ENCODE measurements around the gene HABP2. TPM values are rescaled to one million over a fixed set of nuclear protein-coding genes. Genes with fewer than 3 reads are reported as not detected.

Gene HABP2
- total and polyA plus RNA-seq, 9 of the 15 experiments (the other 6 are each of a cell fraction or from before 2014, with no cell fraction given), result 0.09 TPM; not detected in 8

DNA sequence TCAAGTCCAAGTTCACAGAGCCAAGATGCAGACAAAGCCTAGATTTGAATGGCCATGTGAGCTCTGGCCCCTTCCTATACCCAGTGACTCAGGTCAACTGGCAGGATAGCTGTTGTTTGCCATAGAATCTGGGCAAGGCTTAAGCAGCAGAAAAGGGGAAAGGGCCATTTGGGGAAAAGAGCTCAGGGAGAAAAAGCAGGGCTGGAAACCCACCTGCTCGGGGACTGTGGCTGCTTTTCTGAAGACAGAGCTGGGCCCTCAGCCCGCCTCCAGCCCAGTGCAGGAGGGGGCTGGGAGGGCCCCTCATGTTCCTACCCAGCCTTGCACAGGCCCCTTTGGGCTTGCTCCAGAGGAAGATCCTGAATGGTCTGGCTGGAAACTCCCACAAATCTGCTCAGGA, 32.6 kb upstream of the HABP2 start:
- no peak for ATAC-seq
- no peak overlapping the region for H3K9ac ChIP-seq (ENCODE audit: insufficient read depth in 1 of 2, low read depth in 2 of 2, low read length in 2 of 2)
- H3K27ac ChIP-seq (ENCODE audit: extremely low read depth, low read depth, low read length), result no peak overlapping the region
- H2AFZ ChIP-seq (ENCODE audit: low read depth, low read length), result no peak overlapping the region
- CTCF ChIA-PET (ENCODE audit: low intra/inter-chr PET ratio), result no interaction called here
- H3K4me1 ChIP-seq (replicated peaks in 1 of 2; ENCODE audit: control insufficient read depth in 2 of 2, insufficient read depth in 2 of 2, low read length in 2 of 2), result no peaks in the 10 kb centered on the region
- peaks cover 0 to 8% of the 10 kb centered on the region in 2 experiments; a peak in 2 of 5 replicates for H3K27me3 ChIP-seq (ENCODE audit: control insufficient read depth in 2 of 2, insufficient read depth in 2 of 2, low read length in 2 of 2)
- H3K4me3 ChIP-seq, result no peak overlapping the region
- FAIRE-seq, result no peak
- in situ Hi-C loops (cut with MboI), result no loop called here
- H3K9me1 ChIP-seq (ENCODE audit: control insufficient read depth, insufficient read depth, low read length), result no peaks in the 10 kb centered on the region
- H4K20me1 ChIP-seq (replicated peaks; ENCODE audit: control insufficient read depth, insufficient read depth, low read length), result 0 out of 2 replicates have a peak, but pooled peaks cover 2% of the 10 kb centered on the region
- H3K9me3 ChIP-seq (replicated peaks; ENCODE audit: control insufficient read depth, insufficient read depth, low read depth, low read length), result no peaks in the 10 kb centered on the region
- H3K36me3 ChIP-seq (ENCODE audit: control insufficient read depth, insufficient read depth, low read length), result no peaks in the 10 kb centered on the region
- no peak for DNase-seq (ENCODE audit: extremely low read depth in 1 of 4, low spot score in 3 of 4)
- TF ChIP-seq GABPB1 (CRISPR knock-in tag; IDR thresholded peaks at IDR 0.05), result no peak
- no peak overlapping the region for H3K4me2 ChIP-seq (ENCODE audit: insufficient read depth, low read length)
- BruUV-seq (replicated peaks), result no TSS peak
- POLR2A ChIA-PET, result interaction anchor here (0.8 kb wide), 1 partner anchor 825 kb away, joined by 3 read pairs; no protein-coding TSS in a partner anchor
- intact Hi-C loops (cut with micrococcal nuclease), result loop anchor here (5.0 kb wide), 1 partner anchor 68 kb away; no protein-coding TSS in a partner anchor
- 0% methylated on average over 1 of the region's 2 CpGs for WGBS (ENCODE audit: insufficient coverage, low coverage, missing lambda C conversion rate)
- no peaks in the 10 kb centered on the region for H3K79me2 ChIP-seq (ENCODE audit: control insufficient read depth, insufficient read depth, low read length)

DNA sequence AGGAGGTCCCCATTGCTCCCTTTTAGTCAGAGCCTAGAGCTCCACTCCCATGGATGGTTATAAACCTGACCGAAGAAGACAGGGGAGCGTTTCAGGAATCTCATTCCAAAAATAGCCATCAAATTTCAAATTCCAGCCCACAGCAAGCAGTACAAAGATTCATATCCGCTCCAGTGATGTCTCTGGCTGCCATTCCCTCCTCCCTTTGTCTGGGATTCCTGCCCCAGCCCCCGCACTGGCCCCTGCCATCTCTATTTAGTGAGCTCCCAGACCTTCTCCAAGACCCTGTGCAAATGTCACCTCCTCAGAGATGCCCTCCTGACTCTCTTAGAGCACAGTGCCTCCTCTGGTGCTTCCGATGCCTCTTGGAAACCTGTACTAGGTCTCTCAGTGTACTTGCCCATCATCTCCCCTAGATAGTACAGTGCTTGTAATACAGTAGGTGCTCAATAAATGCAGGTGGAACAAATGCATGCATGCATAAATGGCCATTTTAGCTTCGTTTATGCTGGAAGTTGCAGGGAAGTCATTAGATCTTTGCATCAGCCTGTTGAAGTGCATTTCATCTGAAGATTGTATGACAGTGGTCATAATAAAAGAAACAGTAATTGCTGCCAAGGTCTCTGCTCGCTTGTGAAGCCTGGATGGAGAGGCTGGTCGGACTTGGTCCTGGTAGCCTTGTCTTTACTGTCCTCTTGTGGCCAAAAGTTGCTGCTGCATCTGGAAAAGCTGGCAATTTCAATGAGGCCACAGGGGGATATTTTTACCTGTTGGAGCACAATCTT, 32.0 kb upstream of the HABP2 start:
- Histone ChIP-seq H3K79me2 (ENCODE audit: control insufficient read depth, insufficient read depth, low read length) (no peaks in the 10 kb centered on the region), H3K27ac (ENCODE audit: extremely low read depth, low read depth, low read length) (no peak overlapping the region), H3K4me1 (replicated peaks in 1 of 2; ENCODE audit: control insufficient read depth in 2 of 2, insufficient read depth in 2 of 2, low read length in 2 of 2) (no peaks in the 10 kb centered on the region), H3K4me3 (no peak overlapping the region), H3K27me3 (ENCODE audit: control insufficient read depth in 2 of 2, insufficient read depth in 2 of 2, low read length in 2 of 2) (peaks cover 0 to 8% of the 10 kb centered on the region in 2 experiments; a peak in 2 of 5 replicates), H3K36me3 (ENCODE audit: control insufficient read depth, insufficient read depth, low read length) (no peaks in the 10 kb centered on the region), H3K4me2 (ENCODE audit: insufficient read depth, low read length) (no peak overlapping the region), H4K20me1 (replicated peaks; ENCODE audit: control insufficient read depth, insufficient read depth, low read length) (0 out of 2 replicates have a peak, but pooled peaks cover 2% of the 10 kb centered on the region), H3K9me1 (ENCODE audit: control insufficient read depth, insufficient read depth, low read length) (no peaks in the 10 kb centered on the region), H3K9me3 (replicated peaks; ENCODE audit: control insufficient read depth, insufficient read depth, low read depth, low read length) (no peaks in the 10 kb centered on the region), H3K9ac (ENCODE audit: insufficient read depth in 1 of 2, low read depth in 2 of 2, low read length in 2 of 2) (no peak overlapping the region), H2AFZ (ENCODE audit: low read depth, low read length) (no peak overlapping the region)
- ATAC-seq (peak; percentile 87), FAIRE-seq (peak; percentile 83), DNase-seq (ENCODE audit: extremely low read depth in 1 of 4, low spot score in 3 of 4) (peak; percentile 46 to 62 (median 56))
- in situ Hi-C loops (cut with MboI), result no loop called here
- ChIA-PET POLR2A (interaction anchor here (0.7 to 0.8 kb wide), 2 partner anchors 826 to 1032 kb away, joined by 3 read pairs; no protein-coding TSS in a partner anchor), CTCF (ENCODE audit: low intra/inter-chr PET ratio) (interaction anchor here (0.6 to 1.4 kb wide), 2 partner anchors 42 to 1052 kb away, joined by 3 read pairs; no protein-coding TSS in a partner anchor)
- no TSS peak for BruUV-seq (replicated peaks)
- intact Hi-C loops (cut with micrococcal nuclease), result loop anchor here (1.0 to 5.0 kb wide), 2 partner anchors 42 to 69 kb away; no protein-coding TSS in a partner anchor
- 0% methylated on average over 6 of the region's 8 CpGs for WGBS (ENCODE audit: insufficient coverage, low coverage, missing lambda C conversion rate)
- peak; percentile 20; the same call in 1 of the 2 replicates for TF ChIP-seq REST (IDR thresholded peaks at IDR 0.05; ENCODE audit: borderline replicate concordance)
- TF ChIP-seq REST (CRISPR knock-in tag; IDR thresholded peaks at IDR 0.05; ENCODE audit: low read depth), result no peak
- peak; percentile 58; the same call in 1 of the 2 replicates for TF ChIP-seq SMC3 (conservative IDR thresholded peaks at IDR 0.05; ENCODE audit: insufficient read depth, low read depth, low read length)
- no peak for TF ChIP-seq RFX7 (CRISPR knock-in tag; IDR thresholded peaks at IDR 0.05)
